ENCODE results near the gene AP3M1.
A peak's percentile ranks its signal among the peaks of the same experiment; 100 is the strongest.

AP3M1 gene

GRCh38 chr10:74075906-74076305, 74.7 kb downstream of the AP3M1 start:
- no peak for ATAC-seq

GRCh38 chr10:74072503-74072902, 78.1 kb downstream of the AP3M1 start:
- TF ChIP-seq ISL1 (CRISPR knock-in tag; IDR thresholded peaks at IDR 0.05) (0 out of 2 replicates have a peak, but pooled peaks have one; percentile 32), ZNF8 (CRISPR knock-in tag; IDR thresholded peaks at IDR 0.05) (no peak)
- no peak for ATAC-seq

More at GRCh38 chr10:74075906-74076305, 74.7 kb downstream of the AP3M1 start:
- TF ChIP-seq ESRRG (CRISPR knock-in tag; IDR thresholded peaks at IDR 0.05), result no peak
- TF ChIP-seq ZNF565 (CRISPR knock-in tag; conservative IDR thresholded peaks at IDR 0.05; ENCODE audit: low read depth), result no peak
- TF ChIP-seq BACH2 (CRISPR knock-in tag; IDR thresholded peaks at IDR 0.05; ENCODE audit: borderline replicate concordance), result no peak

- peak; percentile 86 for ATAC-seq
- TF ChIP-seq CREB5 (CRISPR knock-in tag; IDR thresholded peaks at IDR 0.05; ENCODE audit: low read depth) (peak; percentile 53; the same call in 1 of the 2 replicates), CSDC2 (CRISPR knock-in tag; IDR thresholded peaks at IDR 0.05) (peak; percentile 67; the same call in 1 of the 2 replicates), TOX (CRISPR knock-in tag; IDR thresholded peaks at IDR 0.05; ENCODE audit: borderline replicate concordance) (no peak), ZFP3 (CRISPR knock-in tag; IDR thresholded peaks at IDR 0.05) (no peak), GLIS3 (CRISPR knock-in tag; IDR thresholded peaks at IDR 0.05) (0 out of 2 replicates have a peak, but pooled peaks have one; percentile 60), ISL1 (CRISPR knock-in tag; IDR thresholded peaks at IDR 0.05) (peak; percentile 86), RARB (CRISPR knock-in tag; IDR thresholded peaks at IDR 0.05) (no peak)
Measured at GRCh38 chr10:74071157-74071556, 79.5 kb downstream of the AP3M1 start.
